ENCODE results near the gene FAM229B.
"Not testable (repeated sequence)": the region's sequence is repeated elsewhere in the genome, so short reads cannot be mapped to it uniquely, and the experiment has no call there.

Gene FAM229B

GRCh38 chr6:112065426-112065986 is 21.9 kb upstream of the FAM229B start:
- DNase-seq (ENCODE audit: low spot score): no peak

- no peak for DNase-seq (ENCODE audit: low spot score)
These were observed 20.8 kb upstream of the FAM229B start for GRCh38 chr6:112066606-112067005.

GRCh38 chr6:112081569-112081968 is 5.8 kb upstream of the FAM229B start:
- no peak for DNase-seq (ENCODE audit: low spot score)

GRCh38 chr6:112085286-112086065 is 1.9 kb upstream of the FAM229B start:
- DNase-seq (ENCODE audit: low spot score): no peak

GRCh38 chr6:112086744-112087135 is 651 bp upstream of the FAM229B start:
- peak; percentile 38 for DNase-seq (ENCODE audit: low spot score)

- no peak for DNase-seq (ENCODE audit: low spot score)
These were observed 525 bp downstream of the FAM229B start for GRCh38 chr6:112087916-112088315.

GRCh38 chr6:112096901-112097300 is 9.5 kb downstream of the FAM229B start:
- no peak for DNase-seq (ENCODE audit: low spot score)

GRCh38 chr6:112100561-112100960 is 13.2 kb downstream of the FAM229B start:
- peak; percentile 34 for DNase-seq (ENCODE audit: low spot score)

- DNase-seq (ENCODE audit: low spot score): not testable (repeated sequence)
These were observed 18.6 kb downstream of the FAM229B start for GRCh38 chr6:112106026-112106425.

DNA sequence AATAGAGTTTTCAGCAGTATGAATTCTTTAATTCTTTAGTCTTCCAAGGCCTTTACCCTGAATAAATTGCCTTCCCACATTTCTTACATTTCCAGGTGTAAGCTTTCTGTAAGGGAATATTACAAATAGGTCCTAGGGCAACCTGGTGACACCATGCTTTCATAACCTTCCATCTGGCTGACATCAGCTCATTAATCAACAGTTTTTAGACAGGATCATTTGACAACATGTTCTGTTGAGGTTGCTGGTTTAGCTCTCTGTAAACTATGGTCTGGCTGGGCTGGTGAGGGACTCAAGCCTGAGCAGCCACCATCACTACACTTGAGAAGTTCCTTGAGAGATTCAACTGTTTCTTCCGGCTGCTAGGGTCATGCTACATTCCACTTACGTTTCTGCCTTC is 19.2 kb downstream of the FAM229B start:
- DNase-seq (ENCODE audit: low spot score): no peak

DNA sequence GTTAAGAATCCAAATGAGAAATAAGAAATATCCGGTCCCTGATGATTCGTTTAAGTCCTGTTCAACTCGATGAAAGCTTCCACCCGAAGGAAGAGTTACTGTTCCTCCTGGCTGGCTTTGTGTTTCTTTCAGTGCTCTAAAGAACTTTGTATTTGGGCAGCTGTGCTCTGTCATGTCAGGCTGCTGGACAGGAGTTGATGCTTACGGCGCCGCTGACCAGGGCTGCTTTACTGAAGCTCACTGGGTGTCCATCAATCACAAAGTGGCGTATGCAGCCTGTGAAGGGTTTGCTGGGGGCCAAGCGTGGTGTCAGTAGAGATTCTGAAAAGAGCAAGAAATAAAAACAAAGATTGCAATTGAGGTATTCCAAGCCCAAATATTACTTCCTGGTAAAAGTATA is 21.9 kb downstream of the FAM229B start:
- no peak for DNase-seq (ENCODE audit: low spot score)

DNA sequence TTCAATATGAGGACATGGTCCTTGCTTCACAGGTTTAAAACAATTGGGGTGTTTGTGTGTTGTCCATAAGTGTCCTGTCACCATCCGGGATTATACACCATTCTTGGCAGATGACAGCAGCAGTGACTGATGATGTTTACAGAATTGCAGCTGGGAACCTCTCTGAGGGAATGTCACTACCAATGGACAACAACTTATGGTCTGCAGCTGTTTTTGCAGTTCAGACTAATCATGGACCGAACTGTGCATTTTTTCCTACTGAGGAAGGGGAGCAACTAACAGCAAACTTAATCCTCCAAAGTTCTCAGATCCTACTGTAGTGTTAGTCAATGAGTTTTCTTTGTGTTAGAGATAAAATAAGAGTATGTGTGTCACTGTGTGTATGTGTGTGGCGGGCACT is 26.0 kb downstream of the FAM229B start:
- no peak for DNase-seq (ENCODE audit: low spot score)

GRCh38 chr6:112113918-112114317 is 26.5 kb downstream of the FAM229B start:
- DNase-seq (ENCODE audit: low spot score): no peak

DNA sequence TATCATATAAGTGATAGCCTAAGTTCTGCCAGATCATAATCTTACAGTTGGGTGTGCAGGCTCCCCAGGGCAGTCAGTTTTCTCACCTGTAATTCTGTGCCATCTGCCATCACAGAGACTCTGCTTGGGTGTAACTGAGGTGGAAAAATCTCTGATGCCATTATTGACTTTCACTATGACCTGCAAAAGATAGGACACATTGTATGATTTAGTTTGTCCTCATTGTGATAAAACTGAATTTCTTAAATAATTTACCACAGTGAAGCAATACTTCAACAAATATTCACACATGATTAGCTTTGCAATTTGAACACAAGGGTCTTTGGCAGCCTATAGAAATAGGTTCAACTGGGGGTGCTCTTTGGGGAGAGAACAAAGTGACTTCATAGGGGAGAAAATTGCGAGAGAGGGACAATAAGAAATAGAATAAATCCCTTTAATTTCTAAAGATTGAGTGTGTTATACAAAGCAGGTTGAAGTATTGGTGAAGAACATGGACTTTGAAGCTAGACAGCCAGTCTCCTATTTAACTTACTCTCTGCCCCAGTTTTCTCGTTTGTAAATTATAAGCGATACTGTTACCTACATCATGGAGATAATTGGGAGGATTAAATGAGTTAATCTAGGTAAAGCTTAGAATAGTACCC is 27.3 kb downstream of the FAM229B start:
- DNase-seq (ENCODE audit: low spot score): no peak

DNA sequence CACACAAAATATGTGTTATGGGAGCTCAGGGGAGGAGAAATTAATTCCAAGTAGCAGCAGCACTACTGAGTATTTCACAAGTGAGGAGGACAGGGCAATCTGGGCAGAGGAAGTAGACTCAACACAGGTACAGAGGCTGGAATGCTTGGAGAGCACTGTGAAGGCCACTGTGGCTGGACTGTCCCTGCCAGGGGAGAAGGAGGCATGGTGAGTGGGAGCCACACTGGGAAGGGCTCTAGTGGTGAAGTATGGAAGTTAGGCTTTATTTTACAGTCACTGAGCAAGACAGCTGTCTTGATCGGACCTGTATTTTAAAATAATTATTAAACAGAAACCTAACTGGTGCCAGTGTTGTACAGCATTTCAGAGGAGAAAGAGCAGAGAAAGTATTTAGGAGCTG is 28.8 kb downstream of the FAM229B start:
- no peak for DNase-seq (ENCODE audit: low spot score)

DNA sequence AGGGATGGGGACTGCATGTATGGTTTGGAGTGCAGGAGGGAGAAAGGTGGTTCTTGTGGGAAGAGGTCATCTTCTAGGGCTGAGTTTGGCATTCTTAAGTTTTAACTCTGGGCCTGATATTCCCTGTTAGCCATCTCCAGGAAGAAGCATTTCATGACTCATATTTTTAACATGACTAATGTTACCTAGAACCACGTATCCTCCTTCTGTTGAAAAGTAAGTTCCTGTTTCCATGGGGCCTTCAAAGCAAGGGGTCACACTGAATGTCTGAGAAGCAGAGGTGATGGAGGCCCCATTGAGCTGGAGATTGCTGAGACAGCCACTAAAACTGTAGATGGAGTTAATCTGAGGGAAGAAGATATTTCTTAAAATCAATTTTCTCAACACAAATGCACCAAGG is 30.2 kb downstream of the FAM229B start:
- no peak for DNase-seq (ENCODE audit: low spot score)

- DNase-seq (ENCODE audit: low spot score): no peak
These were observed 30.6 kb downstream of the FAM229B start for GRCh38 chr6:112118034-112118433.

DNA sequence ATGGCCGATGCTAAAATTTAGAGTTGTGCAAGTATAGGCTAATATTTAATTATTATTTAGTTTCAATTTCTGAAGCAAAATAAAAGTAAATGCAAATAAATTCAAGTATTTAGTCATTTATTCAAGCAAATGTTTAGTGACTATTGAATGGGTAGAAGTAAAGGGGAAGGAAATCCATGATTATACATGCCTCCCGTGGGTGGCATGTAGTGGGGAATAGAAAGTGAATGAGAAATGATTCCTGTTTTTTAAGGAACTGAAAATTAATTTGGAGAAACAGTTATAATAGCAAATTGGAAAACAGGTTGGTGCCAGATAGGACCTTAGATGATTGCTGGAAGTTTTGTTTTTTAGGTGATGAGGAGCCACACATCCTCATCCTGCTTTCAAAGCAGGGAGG is 35.4 kb downstream of the FAM229B start:
- DNase-seq (ENCODE audit: low spot score): no peak

DNA sequence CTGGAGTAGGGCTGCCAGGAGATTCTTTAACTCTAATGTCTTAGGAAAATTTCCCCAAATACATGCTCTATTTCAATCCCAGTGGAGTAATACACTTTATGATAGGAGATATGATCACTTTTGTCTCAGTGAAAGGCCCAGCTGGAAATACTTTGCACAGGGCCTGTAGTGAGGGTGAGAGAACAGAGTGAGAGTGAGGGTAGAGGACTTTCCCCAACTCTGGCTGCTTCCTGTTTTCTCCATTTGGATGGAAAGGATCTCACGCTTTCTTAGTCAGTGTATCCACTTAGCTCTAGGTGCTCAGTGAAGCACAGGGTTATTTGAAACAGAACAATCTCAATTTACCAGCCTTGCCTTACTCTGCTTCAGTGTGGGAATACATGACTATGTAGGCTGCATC is 36.6 kb downstream of the FAM229B start:
- no peak for DNase-seq (ENCODE audit: low spot score)

GRCh38 chr6:112128208-112128607 is 40.8 kb downstream of the FAM229B start:
- DNase-seq (ENCODE audit: low spot score): no peak

DNA sequence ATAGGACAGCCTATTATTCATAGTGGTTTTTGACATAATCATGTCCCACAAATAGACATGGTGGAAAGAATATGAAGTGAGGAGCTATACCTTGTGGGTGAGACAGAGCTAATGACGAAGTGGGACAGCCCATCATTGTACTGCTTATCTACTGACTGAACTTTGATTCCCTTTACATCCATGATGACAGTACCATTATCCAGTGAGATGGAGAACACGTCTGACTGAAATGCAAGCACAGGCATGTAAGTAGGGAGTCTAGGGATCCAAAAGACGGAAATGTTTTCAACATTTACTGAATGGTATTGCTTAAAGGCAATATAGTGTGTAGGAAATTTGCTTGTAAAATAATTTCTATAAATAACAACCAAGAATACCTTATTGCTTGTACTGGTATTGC is 43.5 kb downstream of the FAM229B start:
- DNase-seq (ENCODE audit: low spot score): no peak

DNA sequence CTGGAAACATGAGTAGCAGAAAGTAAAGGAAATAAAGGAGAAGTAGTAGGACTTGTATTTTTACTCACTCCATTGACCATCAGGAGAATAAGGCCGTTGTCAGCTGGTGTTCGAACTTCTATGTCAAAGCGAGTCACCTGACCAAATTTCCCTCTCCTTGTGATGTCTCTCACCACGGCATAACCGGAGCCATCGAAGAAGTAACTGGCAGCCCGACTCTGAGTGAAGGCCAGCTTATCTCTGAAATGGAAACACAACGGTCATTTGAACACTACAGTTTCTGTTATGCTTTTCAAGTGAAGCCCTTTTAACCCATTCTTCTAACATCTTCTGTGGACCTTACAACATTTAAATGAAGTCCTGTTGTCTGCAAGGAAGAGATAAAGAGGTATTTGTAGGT is 51.7 kb downstream of the FAM229B start:
- DNase-seq (ENCODE audit: low spot score): no peak

- DNase-seq (ENCODE audit: low spot score): no peak
These were observed 54.3 kb downstream of the FAM229B start for GRCh38 chr6:112141707-112142106.
